Forelimb muscle (tissue), 1 donor: Measurements from ENCODE around the gene F10. TPM values are rescaled to one million over a fixed set of nuclear protein-coding genes. Genes with fewer than 3 reads are reported as not detected.

ENCODE experiments used
- DNase-seq: peaks from one replicate; pipeline ENCODE4 v3.0.0-alpha.2; 2013; ENCODE audit warnings: low read depth
- polyA plus RNA-seq: library from polyadenylated mRNA; unstranded; fragments of 120-200 nt; gene quantifications from one replicate; pipeline ENCODE4 v1.2.1, GENCODE V29; 2013; ENCODE audit not compliant: insufficient read length

Gene F10
- polyA plus RNA-seq, 1 donor = 16.9 TPM

DNA sequence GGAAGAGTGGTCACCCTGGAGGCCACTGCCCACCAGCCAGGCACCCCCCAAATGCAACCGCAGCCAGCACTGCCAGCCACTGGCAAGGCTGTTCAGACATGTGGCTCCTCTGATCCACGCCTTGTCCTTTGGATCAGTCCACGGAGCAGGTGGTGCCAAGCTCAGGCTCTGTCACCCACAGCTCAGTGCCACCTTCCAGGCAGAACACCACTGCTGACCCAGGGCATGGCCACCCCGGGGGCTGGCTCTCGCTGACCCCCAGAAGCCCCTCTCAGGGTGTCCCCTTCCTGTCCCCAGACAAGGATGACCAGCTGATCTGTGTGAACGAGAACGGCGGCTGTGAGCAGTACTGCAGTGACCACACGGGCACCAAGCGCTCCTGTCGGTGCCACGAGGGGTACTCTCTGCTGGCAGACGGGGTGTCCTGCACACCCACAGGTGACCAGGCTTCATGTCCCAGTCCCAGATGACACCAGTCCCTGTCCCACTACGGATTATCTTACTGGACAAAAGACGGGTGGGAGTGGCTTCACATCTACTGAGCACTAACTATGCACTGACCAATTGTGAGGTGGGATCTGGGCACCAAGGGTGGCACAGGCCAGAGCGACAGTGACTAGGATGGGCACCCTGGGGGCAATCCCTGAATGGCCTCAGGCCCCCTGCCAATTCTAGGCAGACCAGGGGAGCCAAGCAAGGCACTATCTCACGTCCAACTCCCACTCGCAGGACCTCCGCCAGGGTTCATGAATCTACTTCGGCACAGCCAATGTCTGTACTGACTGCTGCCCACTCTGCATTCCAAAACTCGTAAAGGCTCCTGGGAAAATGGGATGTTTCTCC lies 7.0 kb upstream of the F10 start:
- no peak for DNase-seq

DNA sequence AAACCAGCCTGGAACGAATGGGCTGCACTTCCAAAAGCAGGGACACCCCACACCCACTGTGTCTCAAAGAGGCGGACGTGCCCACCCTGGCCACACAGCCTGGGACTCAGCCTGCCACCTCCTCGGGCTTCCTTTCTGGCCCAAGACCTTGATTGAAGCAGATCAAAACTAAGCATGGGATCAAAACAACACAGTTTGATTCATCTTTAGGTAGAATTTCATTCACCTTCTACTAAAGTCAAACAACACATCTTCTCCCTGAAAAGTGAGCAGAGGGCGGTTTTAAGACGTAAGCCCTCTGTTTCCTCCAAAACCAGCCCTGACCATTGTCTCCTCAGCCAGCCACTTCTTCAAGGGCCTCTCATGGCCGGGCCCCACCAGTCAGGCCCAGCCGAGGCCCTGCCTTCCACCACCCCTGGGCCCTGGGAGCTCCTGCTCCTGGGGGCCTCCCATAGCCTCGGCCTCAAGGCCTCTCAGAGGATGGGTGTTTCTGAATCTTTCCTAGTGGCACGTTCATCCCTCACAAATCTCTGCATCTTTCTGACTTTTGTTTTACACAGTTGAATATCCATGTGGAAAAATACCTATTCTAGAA lies 6.3 kb upstream of the F10 start:
- no peak for DNase-seq

- no peak for DNase-seq
Observed at GRCh38 chr13:113116871-113117271, 5.7 kb upstream of the F10 start.

- DNase-seq = no peak
Observed at GRCh38 chr13:113117335-113117872, 5.2 kb upstream of the F10 start.

- DNase-seq = no peak
Observed at GRCh38 chr13:113117911-113118260, 4.7 kb upstream of the F10 start.

- DNase-seq = no peak
Observed at GRCh38 chr13:113118261-113119021, 4.2 kb upstream of the F10 start.

- no peak for DNase-seq
Observed at GRCh38 chr13:113119166-113119821, 3.3 kb upstream of the F10 start.

- no peak for DNase-seq
Observed at GRCh38 chr13:113119822-113120189, 2.8 kb upstream of the F10 start.

DNA sequence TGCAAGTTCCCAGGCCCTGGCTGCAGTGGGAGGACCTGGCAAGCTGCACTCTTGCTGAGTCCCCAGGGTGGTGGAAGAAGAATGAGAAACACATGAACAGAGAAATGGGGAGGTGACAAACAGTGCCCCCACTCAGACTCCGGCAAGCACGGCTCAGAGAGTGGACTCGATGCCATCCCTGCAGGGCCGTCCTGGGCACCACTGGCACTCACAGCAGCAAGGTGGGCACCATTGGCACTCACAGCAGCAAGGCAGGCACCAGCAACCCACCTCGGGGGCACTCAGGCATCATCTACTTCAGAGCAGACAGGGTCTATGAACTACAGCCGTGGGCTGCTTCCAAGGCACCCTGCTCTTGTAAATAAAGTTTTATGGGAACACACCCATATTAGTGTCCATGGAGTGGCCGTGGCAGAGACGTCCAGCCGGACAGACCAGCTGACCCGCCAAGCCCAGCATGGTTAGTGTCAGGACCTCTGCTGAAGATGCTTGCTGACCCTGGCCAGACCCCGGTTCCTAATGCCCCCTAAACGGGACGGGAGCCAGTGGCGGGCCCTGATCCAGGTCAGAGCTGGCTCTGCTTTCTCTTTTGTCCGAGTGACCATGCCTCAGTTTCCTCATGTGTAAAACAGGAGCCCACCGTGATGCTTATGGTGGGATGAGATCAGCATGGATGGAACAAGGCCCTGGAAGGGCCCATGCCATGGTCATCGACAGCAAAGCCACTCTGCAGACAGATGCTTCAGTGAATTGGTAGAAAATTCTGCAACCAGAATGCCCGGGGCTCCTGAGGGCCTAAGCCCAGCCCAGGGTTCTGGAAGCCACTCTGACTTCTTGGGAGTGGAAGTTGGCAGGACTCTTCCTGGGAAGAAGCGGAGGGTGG lies 2.1 kb upstream of the F10 start:
- DNase-seq = no peak

DNA sequence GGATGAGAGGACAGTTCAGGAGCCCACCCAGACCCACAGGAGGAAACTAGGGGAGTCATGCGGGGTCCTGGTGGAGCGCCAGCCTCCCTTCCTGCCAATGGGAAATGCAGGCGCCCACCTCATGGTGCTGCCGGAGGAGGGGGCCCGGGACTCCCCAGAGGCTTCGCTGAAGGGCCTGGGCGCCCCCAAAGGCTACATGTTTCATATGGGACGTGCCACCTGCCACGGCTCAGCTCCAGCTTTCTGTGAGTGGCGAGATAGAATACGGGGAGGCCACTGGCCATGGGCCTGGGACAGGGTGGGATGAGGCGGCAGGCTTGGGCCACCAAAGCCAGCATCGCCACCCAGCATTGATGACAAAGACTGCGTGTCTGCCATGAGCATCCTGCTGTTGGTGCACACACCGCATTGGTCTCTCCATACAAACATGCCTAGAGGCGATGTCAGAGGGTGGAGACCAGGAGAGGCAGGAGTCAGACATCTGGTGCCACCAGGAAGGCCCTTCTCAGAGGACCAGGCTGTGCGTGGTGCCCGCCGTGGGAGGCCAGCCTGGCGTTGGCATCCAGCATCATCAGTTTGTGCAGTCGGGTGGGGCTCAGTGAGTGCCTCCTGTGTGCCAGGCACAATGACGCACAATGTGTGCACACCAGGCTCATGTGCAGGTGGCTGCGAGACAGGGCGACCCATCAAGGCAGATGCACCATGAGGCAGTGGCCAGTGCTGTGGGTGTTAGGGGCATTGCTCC lies 1.2 kb upstream of the F10 start:
- no peak for DNase-seq

GRCh38 chr13:113121928-113122471 lies 599 bp upstream of the F10 start:
- no peak for DNase-seq

DNA sequence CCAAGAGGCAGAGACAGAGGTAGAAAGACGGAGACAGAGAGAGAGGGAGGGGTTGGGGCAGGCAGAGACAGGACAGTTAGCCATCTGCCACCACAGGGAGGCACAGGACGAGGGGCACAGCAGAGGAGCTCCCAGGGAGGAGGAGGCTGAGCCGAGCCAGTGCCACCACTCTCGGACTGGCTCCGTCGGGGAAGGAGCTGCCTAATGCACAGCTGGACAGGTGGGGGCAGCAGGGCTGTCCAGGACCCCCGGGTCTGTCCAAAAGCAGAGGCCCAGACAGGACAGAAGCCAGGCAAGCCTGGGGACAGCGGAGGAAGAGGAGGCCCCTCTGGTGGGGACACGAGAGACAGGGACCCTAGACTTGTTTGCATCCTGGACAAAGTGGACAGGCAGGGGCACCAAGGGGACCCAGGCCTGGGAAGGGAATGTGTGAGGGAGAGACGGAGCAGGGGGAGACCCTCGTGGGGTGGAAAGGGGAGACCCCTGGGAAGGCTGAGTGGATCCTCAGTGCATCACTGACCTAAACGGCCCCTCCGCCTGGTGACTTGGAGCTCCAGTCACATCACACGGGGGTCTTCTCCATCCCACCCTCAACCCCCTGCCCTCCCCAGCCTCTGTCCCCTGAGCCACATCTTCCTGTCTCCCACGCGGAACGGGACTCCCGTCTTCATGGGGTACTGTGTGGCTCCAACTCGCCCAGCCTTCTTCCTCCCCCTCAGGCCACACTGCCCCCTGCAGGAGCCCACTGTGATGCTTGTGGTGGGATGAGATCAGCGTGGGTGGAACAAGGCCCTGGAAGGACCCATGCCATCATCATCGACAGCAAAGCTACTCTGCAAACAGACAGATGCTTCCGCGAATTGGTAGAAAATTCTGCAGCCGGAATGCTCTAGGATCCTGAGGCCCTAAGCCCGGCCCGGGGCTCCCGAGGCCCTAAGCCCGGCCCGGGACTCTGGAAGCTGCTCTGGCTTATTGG lies 915 bp downstream of the F10 start:
- DNase-seq = peak; percentile 14

GRCh38 chr13:113124211-113124970 lies 1.8 kb downstream of the F10 start:
- no peak for DNase-seq

DNA sequence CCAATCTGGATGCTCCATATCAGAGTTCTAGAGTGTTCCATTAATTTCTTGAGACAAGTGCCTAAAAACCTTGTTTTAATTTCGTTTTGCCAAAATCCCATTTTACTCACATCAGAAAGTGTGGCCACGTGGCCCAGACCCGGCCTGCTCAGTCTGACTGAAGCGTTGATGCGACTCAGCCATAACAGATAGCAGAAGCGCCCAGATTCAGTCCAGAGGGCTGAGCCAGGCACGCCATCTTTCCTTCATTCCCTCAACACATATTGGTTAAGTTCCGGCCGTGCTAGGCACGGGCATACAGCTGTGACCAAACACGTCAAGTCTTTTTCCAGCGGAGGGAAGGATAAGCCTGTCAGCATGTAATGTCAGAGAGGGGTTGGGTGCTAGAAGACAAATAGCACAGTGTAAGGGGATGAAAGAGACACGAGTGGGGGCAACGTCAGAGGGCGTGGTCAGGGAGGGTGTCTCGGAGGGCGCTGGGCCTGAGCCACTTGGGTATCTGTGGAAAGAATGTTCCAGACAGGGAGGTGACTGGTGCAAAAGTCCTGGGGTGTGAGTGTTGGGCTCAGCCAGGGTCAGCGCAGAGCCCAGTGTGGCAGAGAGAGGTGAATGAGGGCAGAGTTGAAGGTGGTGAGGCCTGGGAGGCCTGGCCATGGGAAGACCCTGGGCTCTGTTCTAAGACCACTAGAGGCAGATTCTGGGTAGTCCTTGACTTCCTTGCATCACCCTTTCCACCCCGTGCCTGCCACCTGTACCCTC lies 3.1 kb downstream of the F10 start:
- no peak for DNase-seq

GRCh38 chr13:113126265-113127150 lies 3.9 kb downstream of the F10 start:
- DNase-seq = no peak

DNA sequence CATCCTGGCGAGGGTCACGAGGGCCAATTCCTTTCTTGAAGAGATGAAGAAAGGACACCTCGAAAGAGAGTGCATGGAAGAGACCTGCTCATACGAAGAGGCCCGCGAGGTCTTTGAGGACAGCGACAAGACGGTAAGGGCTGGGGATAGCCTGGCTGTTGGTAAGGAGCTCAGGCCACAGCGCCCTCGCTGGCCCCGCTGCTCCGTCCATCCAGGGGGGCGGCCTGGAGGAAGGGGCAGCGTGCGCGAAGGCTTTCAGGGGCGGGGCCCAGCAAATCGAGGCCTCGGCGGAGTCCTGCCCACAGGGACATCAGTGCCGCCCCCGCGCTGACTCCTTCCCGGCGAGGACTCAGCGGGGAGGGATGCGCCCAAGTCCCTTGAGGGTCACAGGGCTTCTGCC lies 6.9 kb downstream of the F10 start:
- no peak for DNase-seq
